Type B pancreatic cell (in vitro differentiated cells): ENCODE measurements around the gene ZNF341. TPM values are rescaled to one million over a fixed set of nuclear protein-coding genes. Genes with fewer than 3 reads are reported as not detected.

Experiments
- DNase-seq: peaks from one replicate; pipeline ENCODE4 v3.0.0; 2021; ENCODE audit warnings: mixed read lengths; ENCODE audit not compliant: unreplicated experiment; ENCODE audit errors: extremely low spot score
- H3K27ac Mint-ChIP-seq: 2 replicates; pipeline ENCODE4 v1.8.0; 2021; ENCODE audit warnings: mild to moderate bottlenecking, mixed read lengths
- H3K27me3 Mint-ChIP-seq: 2 replicates; pipeline ENCODE4 v1.8.0; 2021; ENCODE audit warnings: mixed read lengths
- H3K36me3 Mint-ChIP-seq: 2 replicates; pipeline ENCODE4 v1.8.0; 2021; ENCODE audit warnings: mixed read lengths
- H3K4me1 Mint-ChIP-seq: one replicate; pipeline ENCODE4 v1.8.0; 2021; ENCODE audit warnings: mixed read lengths; ENCODE audit not compliant: unreplicated experiment
- H3K4me3 Mint-ChIP-seq: 2 replicates; pipeline ENCODE4 v1.8.0; 2021; ENCODE audit warnings: mild to moderate bottlenecking, mixed read lengths
- H3K9me3 Mint-ChIP-seq: 2 replicates; pipeline ENCODE4 v1.8.0; 2021; ENCODE audit warnings: mixed read lengths
- total RNA-seq: library from RNA; stranded (reverse); gene quantifications from 2 replicates; pipeline ENCODE4 v1.2.1, GENCODE V29; 2021; ENCODE audit warnings: low replicate concordance
- TF ChIP-seq, protein P1 (sequence below): fragments of 200-600 bp; sonication (generic); conservative IDR thresholded peaks from 2 replicates; pipeline ENCODE4 v1.5.0; 2021; ENCODE audit warnings: antibody characterized with exemption, mild to moderate bottlenecking

The ZNF341 gene
- total RNA-seq, 1 donor from 2014 or later = 4.6 TPM

DNA sequence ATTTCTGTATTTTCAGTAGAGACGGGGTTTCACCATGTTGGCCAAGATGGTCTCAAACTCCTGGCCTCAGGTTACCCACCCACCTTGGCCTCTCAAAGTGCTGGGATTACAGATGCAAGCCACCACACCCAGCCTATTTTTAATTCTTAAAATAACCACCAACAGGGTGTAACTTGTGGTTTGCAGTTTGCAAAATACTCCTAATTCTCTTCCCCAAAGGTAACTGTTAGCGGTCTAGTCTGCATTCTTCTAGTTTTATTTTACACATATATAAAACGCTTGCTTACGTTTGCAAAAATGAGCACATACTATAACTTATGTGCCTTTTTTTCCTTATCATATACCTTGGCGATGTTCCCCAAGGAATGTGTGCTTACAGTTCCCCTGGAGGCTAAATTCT, 53.7 kb downstream of the ZNF341 start:
- TF ChIP-seq, protein P1, sequence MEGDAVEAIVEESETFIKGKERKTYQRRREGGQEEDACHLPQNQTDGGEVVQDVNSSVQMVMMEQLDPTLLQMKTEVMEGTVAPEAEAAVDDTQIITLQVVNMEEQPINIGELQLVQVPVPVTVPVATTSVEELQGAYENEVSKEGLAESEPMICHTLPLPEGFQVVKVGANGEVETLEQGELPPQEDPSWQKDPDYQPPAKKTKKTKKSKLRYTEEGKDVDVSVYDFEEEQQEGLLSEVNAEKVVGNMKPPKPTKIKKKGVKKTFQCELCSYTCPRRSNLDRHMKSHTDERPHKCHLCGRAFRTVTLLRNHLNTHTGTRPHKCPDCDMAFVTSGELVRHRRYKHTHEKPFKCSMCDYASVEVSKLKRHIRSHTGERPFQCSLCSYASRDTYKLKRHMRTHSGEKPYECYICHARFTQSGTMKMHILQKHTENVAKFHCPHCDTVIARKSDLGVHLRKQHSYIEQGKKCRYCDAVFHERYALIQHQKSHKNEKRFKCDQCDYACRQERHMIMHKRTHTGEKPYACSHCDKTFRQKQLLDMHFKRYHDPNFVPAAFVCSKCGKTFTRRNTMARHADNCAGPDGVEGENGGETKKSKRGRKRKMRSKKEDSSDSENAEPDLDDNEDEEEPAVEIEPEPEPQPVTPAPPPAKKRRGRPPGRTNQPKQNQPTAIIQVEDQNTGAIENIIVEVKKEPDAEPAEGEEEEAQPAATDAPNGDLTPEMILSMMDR = no peak
- H3K27ac Mint-ChIP-seq = no peak overlapping the region
- H3K4me1 Mint-ChIP-seq = peaks cover 27% of the 10 kb centered on the region
- no peak for DNase-seq
- H3K27me3 Mint-ChIP-seq = no peaks in the 10 kb centered on the region
- H3K4me3 Mint-ChIP-seq = no peak overlapping the region
- H3K36me3 Mint-ChIP-seq = peaks cover 5% of the 10 kb centered on the region
- no peaks in the 10 kb centered on the region for H3K9me3 Mint-ChIP-seq

- DNase-seq = no peak
- no peaks in the 10 kb centered on the region for H3K9me3 Mint-ChIP-seq
- TF ChIP-seq, protein P1 = no peak
- no peak overlapping the region for H3K4me3 Mint-ChIP-seq
- H3K27ac Mint-ChIP-seq = peak overlapping the region; percentile 44
- peaks cover 23% of the 10 kb centered on the region for H3K4me1 Mint-ChIP-seq
- H3K36me3 Mint-ChIP-seq = peaks cover 7% of the 10 kb centered on the region
- H3K27me3 Mint-ChIP-seq = no peaks in the 10 kb centered on the region
These were observed 55.6 kb downstream of the ZNF341 start for GRCh38 chr20:33787253-33787891.

DNA sequence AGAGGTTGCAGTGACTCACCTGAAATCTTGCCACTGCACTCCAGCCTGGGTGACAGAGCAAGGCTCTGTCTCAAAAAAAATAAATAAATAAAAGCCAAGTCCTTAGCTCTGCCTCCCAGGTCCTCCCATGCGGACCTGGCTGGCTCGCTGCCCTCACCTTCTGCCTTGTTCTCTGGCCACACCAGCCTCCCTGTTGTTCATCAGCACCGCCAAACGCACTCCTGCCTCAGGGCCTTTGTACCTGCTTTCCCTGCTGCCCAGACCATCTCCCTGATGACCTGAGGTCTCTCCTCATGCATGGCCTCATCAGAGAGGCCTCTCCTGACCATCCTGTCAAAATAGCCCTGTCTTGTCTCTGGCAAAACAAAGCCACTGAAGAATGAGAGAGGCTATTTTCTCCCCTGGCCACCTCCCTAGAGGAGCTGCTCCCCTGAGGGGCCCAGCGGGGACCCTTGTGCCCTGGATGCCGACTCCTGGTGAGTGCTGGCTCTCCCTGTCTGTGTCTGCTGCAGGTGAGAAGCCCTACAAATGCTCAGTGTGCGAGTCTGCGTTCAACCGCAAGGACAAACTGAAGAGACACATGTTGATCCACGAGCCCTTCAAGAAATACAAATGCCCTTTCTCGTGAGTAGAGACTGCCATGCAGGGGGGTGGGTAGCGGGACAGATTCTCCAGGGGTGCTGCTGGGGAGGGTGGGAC, 56.7 kb downstream of the ZNF341 start:
- Mint-ChIP-seq H3K36me3 (peaks cover 7% of the 10 kb centered on the region), H3K27me3 (no peaks in the 10 kb centered on the region), H3K4me3 (no peak overlapping the region), H3K4me1 (peaks cover 21% of the 10 kb centered on the region), H3K27ac (peak overlapping the region; percentile 91), H3K9me3 (no peaks in the 10 kb centered on the region)
- TF ChIP-seq, protein P1 = no peak
- DNase-seq = no peak

GRCh38 chr20:33789109-33789857, 57.5 kb downstream of the ZNF341 start:
- DNase-seq = no peak
- Mint-ChIP-seq H3K4me1 (peaks cover 21% of the 10 kb centered on the region), H3K9me3 (no peaks in the 10 kb centered on the region), H3K27ac (peak overlapping the region; percentile 91), H3K36me3 (peaks cover 7% of the 10 kb centered on the region), H3K27me3 (no peaks in the 10 kb centered on the region), H3K4me3 (peak overlapping the region; percentile 55)
- TF ChIP-seq, protein P1 = no peak

DNA sequence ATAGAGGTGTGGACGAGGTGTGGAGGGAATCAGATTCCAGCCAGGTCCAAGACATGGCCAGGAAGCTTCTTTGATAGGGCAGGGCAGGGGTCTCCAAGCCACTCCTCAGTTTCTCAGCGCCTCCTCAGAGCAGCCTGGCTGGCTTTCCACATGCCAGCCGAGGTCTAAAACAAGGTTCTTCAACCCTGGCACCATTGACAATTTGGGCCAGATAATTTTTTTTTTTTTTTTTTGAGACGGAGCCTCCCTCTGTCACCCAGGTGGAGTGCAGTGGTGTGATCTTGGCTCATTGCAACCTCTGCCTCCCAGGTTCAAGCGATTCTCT, 58.0 kb downstream of the ZNF341 start:
- peaks cover 21% of the 10 kb centered on the region for H3K4me1 Mint-ChIP-seq
- peak overlapping the region; percentile 91 for H3K27ac Mint-ChIP-seq
- H3K4me3 Mint-ChIP-seq = peak overlapping the region; percentile 55

More for the DNA sequence above, 58.0 kb downstream of the ZNF341 start:
- Mint-ChIP-seq H3K9me3 (no peaks in the 10 kb centered on the region), H3K36me3 (peaks cover 7% of the 10 kb centered on the region), H3K27me3 (no peaks in the 10 kb centered on the region)
- no peak for DNase-seq
- TF ChIP-seq, protein P1 = no peak
